HG03439 (cell line): Measurements from ENCODE around the gene STT3B.
A peak's percentile ranks its signal among the peaks of the same experiment; 100 is the strongest.

Source experiments
- ATAC-seq: cut with Tn5 transposase; IDR thresholded peaks from one replicate; pipeline ENCODE4 v1.9.1; 2021; ENCODE audit warnings: mild to moderate bottlenecking, moderate library complexity; ENCODE audit not compliant: unreplicated experiment

Gene STT3B

DNA sequence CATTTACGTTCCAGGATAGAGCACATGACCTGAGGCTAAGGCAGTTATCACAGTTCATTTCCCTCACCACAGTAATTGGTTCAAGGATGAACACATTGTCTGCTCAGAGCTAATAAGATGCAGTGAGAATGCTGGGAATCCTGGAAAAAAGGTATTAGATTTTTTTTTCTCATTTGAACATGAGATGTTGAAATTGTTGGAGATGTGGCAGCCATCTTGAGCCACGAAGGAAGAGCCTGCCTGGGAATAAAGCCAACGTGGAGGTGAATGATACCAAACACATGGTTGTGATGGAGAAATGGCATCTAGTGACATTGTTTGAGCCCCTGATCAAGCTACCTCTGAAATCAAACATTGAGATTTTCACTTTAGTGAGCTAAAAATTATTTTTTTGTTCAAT is 16.0 kb upstream of the STT3B start:
- ATAC-seq = no peak

DNA sequence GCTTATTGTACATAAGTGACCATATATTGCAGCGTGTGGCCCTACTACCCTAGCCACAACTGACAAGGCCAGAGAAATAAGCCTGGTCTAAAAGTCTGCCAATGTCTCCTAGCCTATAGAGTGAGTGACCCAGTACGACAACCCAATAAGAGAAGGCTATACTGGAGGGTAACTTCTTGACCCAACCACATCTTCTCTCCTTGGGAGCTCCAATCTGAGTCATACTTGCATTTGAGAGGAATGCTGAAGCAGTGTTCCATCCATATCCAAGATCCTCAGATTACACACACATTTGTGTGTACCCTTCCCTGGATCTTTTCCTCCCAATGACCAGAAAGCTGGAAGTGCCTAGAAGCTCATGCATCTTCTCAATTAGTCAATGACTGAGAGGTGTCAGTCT is 11.3 kb upstream of the STT3B start:
- no peak for ATAC-seq

DNA sequence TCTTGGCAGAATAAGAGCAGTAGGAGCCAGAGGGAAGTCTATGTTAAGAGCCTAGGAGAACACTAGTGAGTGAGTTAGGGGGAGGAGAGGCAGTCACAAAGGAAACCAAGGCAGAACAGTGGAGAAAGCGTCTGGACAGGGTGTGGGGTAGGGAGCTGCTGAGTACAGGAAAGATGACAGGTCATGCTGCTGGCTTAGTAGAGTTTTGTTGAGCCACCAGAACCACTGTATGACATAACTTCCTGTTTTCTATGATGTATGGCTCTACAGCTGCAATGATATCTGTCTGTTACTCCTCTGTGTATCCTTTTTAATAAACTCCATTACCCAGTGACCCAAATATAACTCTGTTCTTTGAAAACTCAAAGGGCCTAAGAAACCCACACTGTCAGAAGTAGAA is 10.6 kb upstream of the STT3B start:
- ATAC-seq = no peak

DNA sequence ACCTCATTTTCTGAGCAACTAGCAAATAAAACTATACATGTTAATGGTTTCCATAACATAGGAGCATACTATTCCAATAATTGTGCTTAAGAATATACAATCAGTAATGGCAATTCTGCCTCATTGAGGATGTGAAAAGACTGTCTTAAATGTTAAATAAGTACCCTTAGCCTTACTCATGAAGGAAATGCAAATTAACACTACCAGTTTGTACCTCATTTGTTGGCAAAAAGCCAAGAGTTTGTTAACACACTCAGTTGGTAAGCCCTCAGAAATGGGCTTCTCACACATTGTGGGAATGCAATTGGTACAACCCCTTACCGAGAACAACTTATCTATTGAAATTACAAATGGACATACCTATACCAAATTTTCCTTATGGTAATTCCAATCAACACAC is 9.2 kb upstream of the STT3B start:
- no peak for ATAC-seq

DNA sequence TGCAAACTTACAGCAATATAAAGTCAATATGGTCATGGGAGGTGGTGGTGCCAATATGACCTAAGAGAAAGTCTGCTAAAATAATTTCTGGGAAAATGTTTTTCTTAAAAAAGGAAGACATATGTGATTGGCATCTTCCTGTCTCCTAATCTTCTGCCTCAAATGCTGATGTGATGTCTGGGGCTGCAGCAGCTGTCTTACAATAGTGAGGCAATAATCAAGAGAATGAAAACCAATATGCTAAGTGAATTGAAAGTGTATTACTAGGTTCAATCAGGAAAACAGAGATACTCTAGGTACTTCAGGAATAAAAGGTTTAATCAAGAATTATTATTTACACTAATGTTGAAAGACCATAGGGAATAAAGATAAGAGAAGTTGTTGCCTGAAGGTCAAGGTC is 7.2 kb upstream of the STT3B start:
- no peak for ATAC-seq

DNA sequence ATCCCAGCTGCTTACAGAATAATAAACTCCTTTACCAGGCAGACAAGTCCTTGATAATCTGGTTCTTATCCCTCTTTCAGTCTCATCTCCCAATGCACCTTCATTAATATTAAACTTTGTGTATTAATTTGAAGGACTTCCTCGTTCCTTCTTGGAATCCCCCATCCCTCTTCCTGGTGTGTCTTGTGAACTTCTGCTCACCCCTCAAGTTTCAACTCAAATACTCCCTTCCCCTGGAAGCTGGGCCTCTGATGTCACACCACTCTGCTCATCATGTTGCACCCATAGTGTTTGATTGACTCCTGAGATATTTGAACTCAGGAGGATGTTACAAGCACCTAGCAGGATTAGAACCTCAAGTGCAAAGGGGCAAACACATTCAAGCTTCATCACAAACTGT is 3.3 kb upstream of the STT3B start:
- no peak for ATAC-seq

DNA sequence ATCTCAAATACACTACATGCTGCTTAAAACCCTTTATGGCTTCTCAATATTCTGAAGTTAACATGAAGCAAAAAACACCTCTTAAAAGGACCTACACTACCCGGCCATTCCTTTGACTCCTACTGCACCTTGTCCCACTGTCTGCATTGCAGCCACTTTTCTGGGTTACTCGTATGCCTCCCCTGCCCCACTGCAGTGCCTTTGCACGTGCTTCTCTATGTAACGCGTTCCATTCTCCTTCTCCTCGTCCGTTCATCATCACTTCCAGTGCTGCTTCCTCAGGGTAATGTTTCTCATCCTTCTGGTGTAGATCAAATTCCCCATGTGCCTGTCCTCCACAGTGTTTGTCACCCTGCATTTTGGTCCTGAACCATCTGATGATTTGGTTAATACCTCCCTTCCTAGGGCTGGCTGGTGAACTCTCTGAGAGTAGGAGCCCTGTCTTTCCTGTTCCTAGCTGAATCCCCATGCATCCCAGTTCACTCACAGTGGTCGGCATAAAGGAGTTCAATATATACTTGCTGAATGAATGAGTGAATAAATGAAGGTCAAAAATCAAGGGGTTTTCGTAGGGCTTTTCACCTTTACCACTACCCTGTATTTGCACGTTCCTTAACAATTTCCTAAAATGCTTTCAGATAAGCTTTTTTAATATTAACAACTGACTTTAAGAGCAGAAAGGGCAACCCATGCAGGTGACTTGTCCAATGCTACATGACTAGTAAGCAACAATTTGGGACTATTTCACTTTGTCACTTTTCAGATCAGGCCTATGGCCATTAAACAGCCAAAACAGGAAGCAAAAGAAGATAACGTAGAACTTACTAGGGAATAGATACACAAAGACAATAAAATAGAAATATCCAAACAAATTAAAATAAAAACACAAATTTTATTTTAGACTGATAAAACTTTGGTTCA is 2.4 kb upstream of the STT3B start:
- ATAC-seq = no peak

DNA sequence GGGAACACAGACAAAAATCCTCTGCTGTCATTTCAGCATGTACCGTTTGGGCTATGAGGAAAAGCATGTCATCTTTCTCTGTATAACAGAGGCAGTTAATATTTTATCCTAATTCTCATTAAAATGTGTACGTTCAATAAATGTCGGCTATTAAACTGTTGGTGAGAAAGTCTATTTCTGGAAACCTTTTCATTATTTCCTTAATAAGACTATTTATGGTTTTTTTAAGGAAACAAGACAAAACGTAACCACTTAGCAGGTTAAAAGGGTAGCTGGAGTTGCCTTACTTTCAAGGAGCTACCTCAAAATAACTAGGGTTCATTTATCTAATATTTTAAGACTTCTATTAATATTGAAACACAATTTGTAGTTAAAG is 1.8 kb upstream of the STT3B start:
- ATAC-seq = no peak

DNA sequence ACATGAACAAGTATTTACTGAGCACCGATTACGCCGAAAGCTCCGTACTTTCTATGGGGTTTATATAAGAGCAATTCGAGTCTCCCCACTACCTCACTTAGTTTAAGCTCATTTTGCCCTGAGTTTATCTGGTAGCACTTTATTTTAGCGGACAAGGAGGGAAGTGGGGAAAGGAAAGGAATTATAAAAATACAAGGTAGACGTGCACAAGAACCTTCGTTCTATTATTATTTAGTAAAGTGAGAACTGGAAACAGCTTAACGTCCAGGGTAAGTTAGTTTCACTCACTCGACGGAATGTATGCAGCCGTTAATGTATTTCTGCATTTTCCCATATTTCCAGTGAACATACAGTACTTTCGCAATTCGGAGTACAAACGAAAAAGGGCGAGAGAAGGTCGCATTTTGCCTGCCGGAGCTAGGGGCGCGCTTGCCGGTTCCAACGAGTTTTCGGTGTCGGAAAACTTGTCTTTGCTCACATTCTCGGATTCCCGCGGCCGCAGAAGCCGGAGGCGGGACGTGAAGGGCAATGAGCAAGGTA is 1.2 kb upstream of the STT3B start:
- no peak for ATAC-seq

DNA sequence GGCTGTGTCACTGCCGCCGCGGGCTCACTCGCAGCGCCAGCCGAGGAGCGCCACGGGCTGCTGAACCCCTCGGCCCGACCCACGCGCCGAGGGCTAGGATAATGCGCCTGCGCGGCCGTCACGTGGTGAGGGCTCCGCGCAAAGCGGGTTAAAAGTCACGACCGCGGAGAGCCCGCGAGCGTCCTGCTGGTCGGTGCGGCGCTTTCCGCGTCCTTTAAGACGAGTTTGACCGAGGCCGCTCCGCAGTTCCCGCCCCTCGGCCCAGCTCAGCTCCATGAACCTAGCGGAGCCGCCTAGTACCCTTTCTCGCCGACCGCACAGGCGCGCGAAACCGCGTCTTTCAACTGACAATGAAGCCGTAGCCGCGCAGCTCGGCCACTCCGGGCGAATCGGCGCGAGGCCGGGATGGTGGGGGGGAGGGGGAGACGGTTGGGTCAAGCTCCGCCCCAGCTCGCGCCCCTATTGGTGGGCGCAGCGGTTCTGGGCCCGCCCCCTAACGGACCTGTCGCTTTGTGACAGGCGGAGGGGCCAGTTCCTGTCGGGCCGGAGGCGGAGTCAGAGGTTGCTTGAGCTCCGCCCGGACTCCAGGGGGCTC is 636 bp upstream of the STT3B start:
- peak; percentile 88 for ATAC-seq

DNA sequence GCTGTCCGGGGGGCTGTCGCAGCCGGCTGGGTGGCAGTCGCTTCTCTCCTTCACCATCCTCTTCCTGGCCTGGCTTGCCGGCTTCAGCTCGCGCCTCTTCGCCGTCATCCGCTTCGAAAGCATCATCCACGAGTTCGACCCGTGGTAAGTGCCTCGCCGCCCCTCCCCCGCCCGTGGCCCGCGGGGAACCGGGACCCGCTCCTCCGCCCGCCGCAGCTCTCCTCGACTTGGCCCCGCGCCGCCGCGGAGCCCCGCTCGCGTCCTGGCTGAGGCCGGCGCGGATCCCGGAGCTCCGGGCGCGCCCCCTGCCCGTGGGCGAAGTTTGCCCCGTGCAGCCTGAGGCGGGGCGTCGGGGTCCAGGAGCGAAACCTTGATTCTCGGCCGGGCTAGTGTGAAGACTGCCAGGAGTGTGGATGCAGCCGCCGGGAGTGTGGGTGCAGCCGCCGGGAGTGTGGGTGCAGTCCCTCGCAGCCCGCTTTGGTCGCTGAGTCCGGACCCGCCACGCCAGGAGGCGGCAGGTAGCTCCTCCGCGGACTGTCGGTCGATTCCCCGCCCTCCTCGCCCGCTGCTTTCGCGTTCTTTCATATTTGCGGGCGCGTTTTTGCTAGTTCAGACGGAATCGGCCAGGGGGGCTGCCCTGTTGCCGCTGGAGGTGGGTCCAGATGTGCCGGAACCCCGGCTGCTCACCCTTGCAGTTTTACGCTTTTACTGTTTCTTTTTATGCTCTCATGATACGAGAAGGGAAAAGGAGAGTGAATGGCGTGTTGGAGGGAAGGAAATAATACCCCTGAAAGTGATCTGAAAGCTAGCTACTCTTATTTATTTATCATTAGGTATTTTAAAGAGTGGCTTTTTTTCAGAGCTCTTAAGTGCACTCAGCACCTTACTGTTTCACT is 692 bp downstream of the STT3B start:
- ATAC-seq = peak; percentile 11

DNA sequence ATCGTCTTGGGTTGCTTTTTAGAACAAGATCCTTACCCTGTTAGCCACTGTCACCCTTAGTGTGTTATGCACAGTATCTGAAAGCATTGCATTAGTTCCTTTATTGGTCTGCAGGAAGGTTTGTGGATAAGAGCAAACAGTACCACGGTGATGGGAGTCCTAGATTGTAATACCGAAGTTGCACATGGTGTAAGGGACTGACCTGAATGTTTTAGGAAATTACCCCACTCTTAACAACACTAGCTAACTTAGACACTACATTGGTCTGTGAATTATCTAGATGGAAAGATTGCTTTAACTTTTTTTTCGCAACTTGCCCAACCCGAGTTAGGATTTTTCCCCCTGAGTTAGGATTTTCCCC is 1.3 kb downstream of the STT3B start:
- ATAC-seq = no peak

DNA sequence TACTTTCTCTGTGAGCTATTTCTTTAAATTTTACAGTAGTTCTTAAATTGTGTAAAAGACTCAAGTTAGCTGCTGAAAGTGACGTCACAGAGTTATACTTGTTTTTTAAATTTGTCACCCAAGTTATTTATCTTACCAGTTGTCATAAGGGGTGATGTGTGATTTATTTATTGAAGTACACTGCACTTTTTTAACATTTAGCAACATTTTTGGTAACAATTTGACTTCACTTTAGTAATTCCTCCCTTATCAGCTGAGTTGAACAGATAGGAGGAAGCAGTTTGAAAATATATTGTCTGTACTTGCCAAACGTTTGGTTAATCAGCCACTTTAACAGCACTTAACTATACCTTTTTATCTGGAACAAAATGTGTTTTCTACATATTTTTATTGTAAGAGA is 3.8 kb downstream of the STT3B start:
- ATAC-seq = no peak

DNA sequence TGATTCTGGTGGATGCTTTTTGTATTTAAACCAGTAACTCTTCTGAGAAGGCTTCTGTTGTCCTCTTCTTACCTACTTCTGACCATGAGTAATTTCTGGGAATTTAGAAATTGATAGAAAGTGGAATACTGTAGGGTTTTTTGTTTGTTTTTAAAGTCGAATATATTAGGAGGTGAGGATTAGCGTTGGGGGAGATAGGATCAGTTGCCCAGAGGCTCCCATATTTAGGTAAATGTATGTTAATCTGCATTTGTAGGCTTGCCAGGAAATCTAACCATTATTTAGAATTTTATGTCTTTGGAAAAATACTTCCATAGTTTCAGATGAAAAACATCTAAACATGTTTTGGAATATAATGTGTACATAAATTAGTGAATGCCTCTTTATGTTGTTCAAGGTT is 6.1 kb downstream of the STT3B start:
- no peak for ATAC-seq

DNA sequence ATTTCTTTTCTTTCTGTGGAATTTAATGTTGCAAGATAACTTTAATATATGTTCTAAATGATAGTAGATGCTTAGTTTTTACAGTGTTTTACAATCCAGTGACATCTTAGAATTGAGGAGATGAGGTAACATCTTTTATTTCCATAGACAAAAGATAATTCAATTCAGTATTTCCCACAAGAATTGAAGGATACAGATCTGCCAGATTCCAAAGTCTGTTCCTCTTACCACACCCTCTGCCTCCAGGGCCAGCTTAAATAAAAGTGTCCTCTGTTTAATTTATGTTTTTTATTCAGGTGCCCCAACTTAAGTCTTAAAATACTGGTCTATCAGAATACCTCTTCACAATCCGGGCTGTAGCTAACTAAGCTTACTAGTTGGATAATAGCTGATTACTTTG is 6.5 kb downstream of the STT3B start:
- no peak for ATAC-seq

DNA sequence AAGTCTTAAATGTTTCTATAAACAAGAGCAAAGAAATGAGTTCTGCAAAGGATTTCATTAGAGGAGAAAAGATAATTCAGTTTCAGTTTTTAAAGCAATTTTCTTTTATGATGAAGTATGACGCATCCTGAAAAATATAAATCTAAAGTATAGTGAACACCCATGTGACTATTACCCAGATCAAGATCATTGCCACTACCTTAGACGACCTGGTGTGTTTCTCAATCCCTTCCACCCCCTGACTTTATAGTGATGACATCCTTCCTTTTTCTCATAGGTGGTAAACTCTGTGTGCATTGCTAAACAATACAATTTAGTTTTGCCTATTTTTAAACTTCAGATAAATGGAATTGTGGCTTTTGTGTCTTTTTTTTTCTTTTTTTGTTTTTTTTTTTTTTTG is 8.4 kb downstream of the STT3B start:
- no peak for ATAC-seq

DNA sequence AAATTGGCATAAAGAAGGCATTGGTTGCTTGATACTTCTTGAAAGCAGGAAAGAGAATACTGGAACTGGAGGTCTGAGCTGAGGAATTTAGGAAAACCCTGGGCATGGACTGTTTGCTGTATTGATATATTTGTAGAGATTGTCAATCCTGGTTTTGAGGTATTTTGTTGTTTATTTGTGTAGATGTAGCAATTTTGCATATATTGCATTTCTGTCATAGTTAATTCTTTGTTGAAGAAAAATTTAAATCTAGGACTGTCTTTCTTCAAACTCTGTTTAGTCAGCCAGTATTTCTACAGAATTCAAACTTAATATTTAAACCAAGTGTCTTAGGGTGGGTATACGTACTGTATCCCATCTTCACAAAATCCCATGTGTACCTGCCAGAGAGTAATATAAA is 9.5 kb downstream of the STT3B start:
- no peak for ATAC-seq

DNA sequence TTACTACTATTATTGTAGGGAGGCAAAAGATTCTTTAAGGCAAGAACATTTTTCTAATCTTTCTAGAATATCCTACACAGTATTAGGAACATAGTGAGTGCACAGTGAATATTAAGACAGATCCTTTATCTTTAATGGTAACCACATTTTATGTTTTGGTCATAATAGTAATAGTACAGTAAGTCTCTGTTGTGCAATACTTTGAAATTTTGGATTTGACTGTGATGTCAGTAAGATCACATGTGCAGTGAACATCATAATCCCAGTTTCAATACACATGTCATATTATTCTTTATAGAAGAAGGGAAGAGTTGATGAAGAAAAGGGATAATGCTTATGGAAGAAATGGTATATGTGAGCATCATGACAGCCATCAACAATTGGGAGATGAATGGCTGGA is 10.7 kb downstream of the STT3B start:
- ATAC-seq = no peak

DNA sequence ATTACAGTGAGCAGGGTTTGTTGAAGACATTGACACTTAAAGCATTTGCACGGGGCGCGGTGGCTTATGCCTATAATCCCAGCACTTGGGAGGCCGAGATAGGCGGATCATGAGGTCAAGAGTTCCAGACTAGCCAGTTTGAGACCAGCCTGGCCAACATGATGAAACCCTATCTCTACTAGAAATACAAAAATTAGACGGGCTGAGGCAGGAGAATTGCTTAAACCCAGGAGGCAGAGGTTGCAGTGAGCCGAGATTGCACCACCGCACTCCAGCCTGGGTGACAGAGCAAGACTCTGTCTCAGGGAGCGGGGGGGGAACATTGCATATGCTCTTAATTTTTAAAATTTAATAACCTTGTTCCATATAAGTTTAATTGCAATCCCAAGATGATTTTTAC is 11.9 kb downstream of the STT3B start:
- no peak for ATAC-seq

DNA sequence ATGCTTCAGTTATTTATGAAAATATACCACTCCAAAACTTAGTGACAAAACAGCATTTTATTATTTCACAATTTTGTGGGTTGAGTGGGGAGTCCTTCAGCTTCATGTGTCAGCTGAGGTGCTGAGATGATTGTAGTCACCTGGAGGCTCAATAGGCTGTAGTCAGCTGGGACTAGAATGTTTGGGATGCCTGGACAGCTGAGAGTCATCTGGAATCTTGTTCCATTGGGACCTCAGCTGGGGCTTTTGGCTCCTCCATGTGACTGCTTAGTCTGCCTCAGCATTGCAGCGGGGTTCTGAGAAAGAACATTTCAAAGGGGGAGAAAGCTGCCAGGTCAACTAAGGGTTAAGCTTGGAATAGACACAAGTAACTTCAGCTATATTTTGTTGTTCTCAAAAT is 13.4 kb downstream of the STT3B start:
- ATAC-seq = no peak

DNA sequence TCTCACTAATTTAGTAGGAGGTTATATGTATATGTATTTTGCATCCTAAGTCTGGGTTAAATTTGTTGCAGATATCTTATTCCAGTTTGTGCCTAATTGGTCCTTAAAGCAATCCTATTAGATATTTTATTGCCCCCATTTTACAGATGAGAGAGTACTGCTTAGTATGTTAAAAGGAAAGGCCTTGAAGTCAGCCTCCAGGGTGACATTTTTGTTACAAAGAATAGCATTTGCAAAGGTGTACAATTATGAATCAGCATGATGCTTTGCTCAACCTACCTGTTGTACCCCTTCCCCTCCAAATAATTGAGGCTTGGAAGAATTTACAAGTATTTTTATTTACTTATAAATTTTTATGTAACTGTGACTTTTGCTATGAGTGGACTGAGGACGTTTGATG is 14.0 kb downstream of the STT3B start:
- ATAC-seq = no peak
